Skeletal muscle tissue (tissue), 4 donors: ENCODE measurements around the gene LAMA4. TPM values are rescaled to one million over a fixed set of nuclear protein-coding genes. Genes with fewer than 3 reads are reported as not detected.
A peak's percentile ranks its signal among the peaks of the same experiment; 100 is the strongest.

Source experiments
- H3K27ac ChIP-seq: one replicate; pipeline ENCODE4 v1.7.0; 2013; ENCODE audit warnings: mild to moderate bottlenecking, low read depth, low read length, inconsistent platforms
- H3K27me3 ChIP-seq, 3 donors: one replicate each; pipeline ENCODE4 v1.7.0; 2013; ENCODE audit warnings: low read length in 3 of 3; ENCODE audit not compliant: control insufficient read depth in 3 of 3, insufficient read depth in 3 of 3
- H3K36me3 ChIP-seq, 3 donors: one replicate each; pipeline ENCODE4 v1.7.0; 2013; ENCODE audit warnings: low read length in 3 of 3; ENCODE audit not compliant: control insufficient read depth in 3 of 3, insufficient read depth in 3 of 3
- H3K4me1 ChIP-seq, 3 donors: one replicate each; pipeline ENCODE4 v1.7.0; 2013; ENCODE audit warnings: low read length in 3 of 3, mild to moderate bottlenecking in 3 of 3; ENCODE audit not compliant: control insufficient read depth in 3 of 3, insufficient read depth in 3 of 3
- H3K4me3 ChIP-seq, 3 donors: one replicate each; pipeline ENCODE4 v1.7.0; 2013; ENCODE audit warnings: low read length in 3 of 3
- H3K9ac ChIP-seq, 3 donors: one replicate each; pipeline ENCODE4 v1.7.0; 2013; ENCODE audit warnings: low read length in 3 of 3, mild to moderate bottlenecking in 3 of 3, moderate library complexity in 2 of 3, low read depth in 1 of 3
- H3K9me3 ChIP-seq, 3 donors: one replicate each; pipeline ENCODE4 v1.7.0; 2013; ENCODE audit warnings: low read length in 3 of 3; ENCODE audit not compliant: control insufficient read depth in 3 of 3
- total RNA-seq: library from RNA; depleted of rRNA; stranded (reverse); fragments of >200 nt; gene quantifications from one replicate; pipeline ENCODE4 v1.2.3, GENCODE V29; 2014
- donor health status: Osteomylitis.

LAMA4 gene
- total RNA-seq, 1 donor from 2014 or later, result 248 TPM

DNA sequence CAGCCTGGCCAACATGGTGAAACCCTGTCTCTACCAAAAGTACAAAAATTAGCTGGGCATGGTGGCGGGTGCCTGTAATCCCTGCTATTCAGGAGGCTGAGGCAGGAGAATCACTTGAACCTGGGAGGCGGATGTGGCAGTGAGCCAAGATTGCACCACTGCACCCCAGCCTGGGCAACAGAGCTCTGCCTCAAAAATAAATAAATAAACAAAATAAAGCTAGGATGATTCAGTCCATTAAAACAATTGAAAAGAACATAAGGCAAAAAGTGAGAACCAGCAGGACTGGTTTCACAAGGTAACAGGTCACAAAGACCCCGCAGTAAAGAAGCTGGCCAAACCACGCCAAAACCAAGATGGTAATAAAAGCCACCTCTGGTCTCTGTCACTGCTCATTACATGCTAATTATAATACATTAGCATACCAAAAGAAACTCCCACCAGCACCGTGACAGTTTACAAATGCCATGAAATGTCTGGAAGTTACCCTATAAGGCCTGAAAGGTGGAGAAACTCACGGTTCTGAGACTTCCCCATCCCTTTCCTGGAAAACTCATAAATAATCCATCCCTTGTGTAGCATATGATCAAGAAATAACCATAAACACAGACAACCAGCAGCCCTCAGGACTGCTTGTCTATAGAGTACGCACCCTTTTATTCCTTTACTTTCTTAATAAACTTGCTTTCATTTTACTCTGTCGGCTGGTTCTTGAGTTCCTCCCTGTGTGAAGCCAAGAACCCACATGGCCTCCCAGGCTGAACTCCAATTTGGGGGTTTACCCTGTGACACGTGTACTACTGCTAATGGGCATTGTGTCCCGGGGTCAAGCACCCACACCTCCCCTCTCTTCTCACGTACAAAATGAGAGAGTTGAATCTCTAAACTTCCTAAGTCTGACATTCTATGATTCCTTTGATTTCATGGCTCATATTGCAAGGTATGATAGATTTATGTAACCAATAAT lies 10.2 kb downstream of the LAMA4 start:
- peaks cover 0 to 2% (median 0%) of the 10 kb centered on the region in 3 donors for H3K36me3 ChIP-seq
- H3K4me1 ChIP-seq, result peaks cover 3 to 21% (median 4%) of the 10 kb centered on the region in 3 donors

DNA sequence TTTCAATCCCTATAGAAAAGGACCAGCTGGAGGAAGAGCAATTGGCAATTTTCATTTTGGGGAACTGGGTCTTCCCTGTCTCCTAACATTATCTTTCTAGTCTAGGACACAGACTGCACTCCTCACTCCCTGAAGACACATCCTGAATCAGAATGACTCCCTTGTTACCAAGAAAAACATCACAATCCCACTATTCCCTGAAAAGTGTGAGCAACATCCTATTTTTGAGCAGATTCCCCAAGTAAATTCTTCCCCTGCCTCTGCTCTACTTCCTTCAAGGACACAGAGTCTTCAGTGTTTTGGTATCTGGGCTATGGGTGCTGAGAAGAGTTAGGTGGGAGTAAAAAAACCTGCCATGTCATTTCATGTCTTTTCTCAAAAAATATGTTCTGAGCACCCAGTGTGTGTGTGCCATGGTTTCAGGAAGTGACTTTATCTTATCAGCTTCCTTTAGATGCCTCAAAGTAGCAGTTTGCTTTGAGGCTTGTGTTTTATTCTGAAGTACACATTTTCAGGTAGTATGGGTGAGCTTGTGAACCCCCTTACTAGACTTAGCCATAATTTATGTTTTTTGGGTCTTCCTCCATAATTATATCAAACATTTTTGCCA lies 12.4 kb downstream of the LAMA4 start:
- Histone ChIP-seq H3K27ac (no peak overlapping the region), H3K9ac (peak overlapping the region in 1 of 3 donors; percentile 20)

More for the DNA sequence above, 10.2 kb downstream of the LAMA4 start:
- Histone ChIP-seq H3K27ac (peak overlapping the region; percentile 58), H3K4me3 (peak overlapping the region in 1 of 3 donors; percentile 15), H3K9ac (no peak overlapping the region), H3K27me3 (no peaks in the 10 kb centered on the region), H3K9me3 (no peaks in the 10 kb centered on the region)

DNA sequence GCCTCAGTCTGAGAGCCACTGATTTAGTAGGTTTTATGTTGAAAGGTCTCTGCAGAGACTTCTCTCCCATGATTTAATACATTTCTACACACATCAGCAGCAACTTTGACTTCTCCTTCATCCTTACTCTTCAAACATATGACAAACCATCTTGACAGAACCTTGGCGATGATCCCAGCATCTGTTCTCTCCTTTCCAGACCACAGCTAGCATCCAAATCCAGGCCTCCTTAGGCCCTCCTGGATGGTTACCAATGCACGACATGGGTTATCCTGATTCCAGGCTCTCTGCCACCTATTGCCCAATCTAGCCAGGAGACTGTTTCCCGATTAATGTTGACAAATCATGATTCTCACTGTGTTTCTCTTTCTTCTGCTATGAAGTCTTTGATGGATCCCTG lies 16.8 kb downstream of the LAMA4 start:
- Histone ChIP-seq H3K27me3 (no peaks in the 10 kb centered on the region), H3K36me3 (no peaks in the 10 kb centered on the region), H3K9ac (no peak overlapping the region), H3K4me1 (peaks cover 0 to 16% (median 14%) of the 10 kb centered on the region in 3 donors), H3K9me3 (no peaks in the 10 kb centered on the region), H3K27ac (peak overlapping the region; percentile 70), H3K4me3 (no peak overlapping the region)

More for the DNA sequence above, 12.4 kb downstream of the LAMA4 start:
- no peaks in the 10 kb centered on the region for H3K27me3 ChIP-seq
- H3K4me1 ChIP-seq, result peaks cover 3 to 25% (median 14%) of the 10 kb centered on the region in 3 donors
- H3K4me3 ChIP-seq, result no peak overlapping the region
- H3K36me3 ChIP-seq, result peaks cover 0 to 2% (median 0%) of the 10 kb centered on the region in 3 donors
- H3K9me3 ChIP-seq, result no peaks in the 10 kb centered on the region

GRCh38 chr6:112237066-112237465 lies 17.3 kb downstream of the LAMA4 start:
- Histone ChIP-seq H3K4me1 (peaks cover 0 to 16% (median 15%) of the 10 kb centered on the region in 3 donors), H3K4me3 (no peak overlapping the region), H3K36me3 (no peaks in the 10 kb centered on the region), H3K9me3 (no peaks in the 10 kb centered on the region), H3K27ac (peak overlapping the region; percentile 70), H3K27me3 (no peaks in the 10 kb centered on the region), H3K9ac (no peak overlapping the region)

DNA sequence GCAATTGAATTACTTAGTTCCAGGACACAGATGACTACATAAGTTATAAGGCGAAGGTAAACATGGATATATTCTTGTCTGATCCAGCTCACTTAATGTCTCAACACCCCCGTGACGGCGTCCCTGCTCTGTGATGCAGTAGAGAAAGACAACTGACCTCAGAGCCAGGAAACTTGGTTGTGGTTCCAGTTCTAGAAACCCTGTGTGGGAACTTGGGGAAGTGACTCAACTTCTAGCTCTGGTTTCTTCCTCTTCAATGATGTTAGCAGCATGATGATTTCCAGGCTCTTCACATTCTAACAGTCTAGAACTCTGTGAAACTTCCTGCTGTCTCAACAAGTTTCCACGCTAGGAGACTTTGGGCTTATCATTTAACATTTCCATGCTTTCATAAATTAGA lies 18.4 kb downstream of the LAMA4 start:
- H3K36me3 ChIP-seq, result no peaks in the 10 kb centered on the region
- H3K9ac ChIP-seq, result no peak overlapping the region
- H3K27me3 ChIP-seq, result no peaks in the 10 kb centered on the region
- peak overlapping the region; percentile 70 for H3K27ac ChIP-seq
- no peaks in the 10 kb centered on the region for H3K9me3 ChIP-seq
- H3K4me1 ChIP-seq, result peaks cover 0 to 17% (median 16%) of the 10 kb centered on the region in 3 donors
- no peak overlapping the region for H3K4me3 ChIP-seq

- Histone ChIP-seq H3K36me3 (no peaks in the 10 kb centered on the region), H3K9me3 (no peaks in the 10 kb centered on the region), H3K27ac (peak overlapping the region; percentile 45), H3K27me3 (no peaks in the 10 kb centered on the region), H3K9ac (no peak overlapping the region), H3K4me1 (peaks cover 0 to 17% (median 16%) of the 10 kb centered on the region in 3 donors), H3K4me3 (no peak overlapping the region)
Observed at GRCh38 chr6:112234601-112235000, 19.8 kb downstream of the LAMA4 start.

- peak overlapping the region; percentile 45 for H3K27ac ChIP-seq
Observed at GRCh38 chr6:112233847-112234246, 20.5 kb downstream of the LAMA4 start.

DNA sequence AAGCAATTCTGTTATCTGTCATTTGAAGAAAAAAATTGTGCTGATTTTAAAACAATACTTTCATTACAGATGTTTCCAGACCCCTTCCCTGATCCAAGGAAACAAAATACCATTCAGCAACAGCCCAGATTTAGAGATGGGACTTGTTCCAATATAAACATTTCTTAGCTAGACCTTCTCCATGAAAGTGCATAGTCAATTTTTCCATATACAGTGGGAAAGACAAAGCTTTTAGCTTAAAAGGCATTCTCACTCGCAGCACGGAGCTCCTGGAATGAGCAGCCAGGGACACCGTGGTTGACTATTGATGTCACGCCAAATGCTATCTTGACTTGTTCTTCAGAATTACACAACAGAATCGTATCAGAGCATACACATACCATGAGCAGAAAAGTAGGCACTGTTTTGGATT lies 21.5 kb downstream of the LAMA4 start:
- peaks cover 0 to 16% (median 14%) of the 10 kb centered on the region in 3 donors for H3K4me1 ChIP-seq
- no peaks in the 10 kb centered on the region for H3K27me3 ChIP-seq
- peak overlapping the region; percentile 45 for H3K27ac ChIP-seq
- H3K4me3 ChIP-seq, result peak overlapping the region in 1 of 3 donors; percentile 14
- H3K36me3 ChIP-seq, result no peaks in the 10 kb centered on the region
- no peaks in the 10 kb centered on the region for H3K9me3 ChIP-seq
- H3K9ac ChIP-seq, result no peak overlapping the region

More at GRCh38 chr6:112233847-112234246, 20.5 kb downstream of the LAMA4 start:
- Histone ChIP-seq H3K9me3 (no peaks in the 10 kb centered on the region), H3K4me1 (peaks cover 0 to 17% (median 16%) of the 10 kb centered on the region in 3 donors), H3K36me3 (no peaks in the 10 kb centered on the region), H3K4me3 (no peak overlapping the region), H3K9ac (no peak overlapping the region), H3K27me3 (no peaks in the 10 kb centered on the region)

DNA sequence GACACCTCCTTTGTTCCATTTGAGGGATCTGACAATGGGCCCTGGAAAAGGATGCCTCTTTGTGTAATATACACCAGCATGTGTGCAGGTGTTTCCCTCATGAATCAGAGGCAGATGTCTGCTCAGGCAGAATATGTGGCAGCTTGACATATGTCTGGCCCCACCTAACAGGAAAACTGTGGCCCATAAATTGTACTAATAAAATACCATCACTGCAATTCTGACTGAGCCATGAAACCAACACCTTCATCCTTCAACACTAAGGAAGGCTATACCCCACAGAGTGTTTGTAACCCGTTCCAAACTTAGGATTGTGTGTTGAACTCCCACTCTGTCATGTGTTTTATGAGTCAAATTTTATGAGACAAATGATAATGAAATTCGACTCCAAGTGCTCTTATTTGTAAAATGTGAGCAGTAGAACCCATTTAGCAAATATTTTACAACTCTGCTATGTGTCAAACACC lies 22.7 kb downstream of the LAMA4 start:
- no peaks in the 10 kb centered on the region for H3K27me3 ChIP-seq
- H3K9me3 ChIP-seq, result no peaks in the 10 kb centered on the region
- no peak overlapping the region for H3K4me3 ChIP-seq
- H3K27ac ChIP-seq, result peak overlapping the region; percentile 26
- peaks cover 0 to 16% (median 8%) of the 10 kb centered on the region in 3 donors for H3K4me1 ChIP-seq
- H3K9ac ChIP-seq, result no peak overlapping the region
- H3K36me3 ChIP-seq, result no peaks in the 10 kb centered on the region
